DOHH2 (cell line): ENCODE data around the gene SBSN.

Experiments
- EZH2phosphoT487 ChIP-seq: fragments of 200-600 bp; sonication (generic); IDR thresholded peaks from 2 replicates; pipeline ENCODE4 v1.6.1; 2017; ENCODE audit warnings: borderline replicate concordance, mild to moderate bottlenecking, antibody characterized with exemption, low read length, moderate library complexity, mixed read lengths
- TF ChIP-seq, protein P1 (sequence below): fragments of 200-600 bp; sonication (generic); IDR thresholded peaks from one replicate; pipeline ENCODE4 v1.5.1; 2014; ENCODE audit warnings: antibody characterized with exemption, mild to moderate bottlenecking, low read depth, low read length; ENCODE audit not compliant: poor library complexity, severe bottlenecking

DNA sequence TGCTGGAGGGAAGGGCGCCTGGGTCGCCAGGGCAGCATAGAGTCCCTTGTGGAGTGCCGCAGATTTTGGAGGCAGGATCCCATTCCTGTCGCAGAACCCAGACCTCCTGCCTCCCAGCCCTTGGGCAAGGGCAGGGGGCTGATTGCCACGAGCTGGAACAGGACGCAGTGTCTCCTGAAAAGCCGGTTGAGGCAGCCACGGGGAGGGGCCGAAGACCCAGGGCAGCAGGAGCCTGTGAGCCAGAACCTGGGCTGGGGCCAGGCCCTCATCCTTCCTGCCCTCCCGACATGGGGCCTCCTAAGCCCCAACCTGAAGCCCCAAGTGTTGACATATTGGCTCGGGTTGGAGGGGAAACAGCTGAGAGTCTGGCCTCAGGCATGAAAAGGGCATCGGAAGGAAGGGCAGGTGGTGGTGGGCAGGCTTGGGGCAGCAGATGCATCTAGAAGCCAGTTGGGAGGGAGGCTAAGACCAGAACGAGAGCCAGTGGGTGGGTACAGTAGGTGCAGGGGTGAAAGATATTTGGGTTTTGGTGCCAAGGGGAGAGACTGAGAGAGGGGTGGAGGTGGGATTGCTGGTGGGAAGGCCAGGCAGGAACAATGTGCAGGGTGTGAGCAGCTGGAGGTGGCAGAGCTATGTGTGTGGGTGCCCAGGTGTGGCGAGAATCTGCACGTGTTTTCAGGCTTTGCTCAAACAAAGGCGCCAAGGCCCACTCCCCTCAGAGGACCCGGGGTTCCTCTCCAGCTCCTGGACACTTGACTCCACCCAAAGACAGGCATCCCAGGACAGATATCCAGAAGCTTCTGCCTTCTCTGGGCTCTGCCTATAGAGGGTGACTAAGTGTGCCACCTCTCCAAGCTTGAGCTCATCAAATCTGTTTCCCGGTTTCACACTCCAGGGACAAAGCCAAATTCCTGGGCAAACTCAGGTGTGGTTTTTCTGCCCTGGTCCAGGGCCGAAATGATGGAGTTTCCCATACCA is 1.4 kb upstream of the SBSN start:
- TF ChIP-seq, protein P1, sequence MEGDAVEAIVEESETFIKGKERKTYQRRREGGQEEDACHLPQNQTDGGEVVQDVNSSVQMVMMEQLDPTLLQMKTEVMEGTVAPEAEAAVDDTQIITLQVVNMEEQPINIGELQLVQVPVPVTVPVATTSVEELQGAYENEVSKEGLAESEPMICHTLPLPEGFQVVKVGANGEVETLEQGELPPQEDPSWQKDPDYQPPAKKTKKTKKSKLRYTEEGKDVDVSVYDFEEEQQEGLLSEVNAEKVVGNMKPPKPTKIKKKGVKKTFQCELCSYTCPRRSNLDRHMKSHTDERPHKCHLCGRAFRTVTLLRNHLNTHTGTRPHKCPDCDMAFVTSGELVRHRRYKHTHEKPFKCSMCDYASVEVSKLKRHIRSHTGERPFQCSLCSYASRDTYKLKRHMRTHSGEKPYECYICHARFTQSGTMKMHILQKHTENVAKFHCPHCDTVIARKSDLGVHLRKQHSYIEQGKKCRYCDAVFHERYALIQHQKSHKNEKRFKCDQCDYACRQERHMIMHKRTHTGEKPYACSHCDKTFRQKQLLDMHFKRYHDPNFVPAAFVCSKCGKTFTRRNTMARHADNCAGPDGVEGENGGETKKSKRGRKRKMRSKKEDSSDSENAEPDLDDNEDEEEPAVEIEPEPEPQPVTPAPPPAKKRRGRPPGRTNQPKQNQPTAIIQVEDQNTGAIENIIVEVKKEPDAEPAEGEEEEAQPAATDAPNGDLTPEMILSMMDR = no peak
- TF ChIP-seq EZH2phosphoT487 = no peak
